BLaER1 (cell line): ENCODE results near the gene TSPAN7.

ENCODE experiments used
- H3K27ac ChIP-seq: shearing (Covaris generic); formaldehyde crosslinking; 2 replicates; pipeline ENCODE4 v1.8.1; 2022
- H3K27me3 ChIP-seq: shearing (Covaris generic); formaldehyde crosslinking; 2 replicates; pipeline ENCODE4 v1.8.1; 2022
- H3K36me3 ChIP-seq: shearing (Covaris generic); formaldehyde crosslinking; 2 replicates; pipeline ENCODE4 v1.8.1; 2022
- H3K4me1 ChIP-seq: shearing (Covaris generic); formaldehyde crosslinking; 2 replicates; pipeline ENCODE4 v1.8.1; 2022
- H3K4me2 ChIP-seq: shearing (Covaris generic); formaldehyde crosslinking; 2 replicates; pipeline ENCODE4 v1.8.1; 2022
- H3K4me3 ChIP-seq: shearing (Covaris generic); formaldehyde crosslinking; 2 replicates; pipeline ENCODE4 v1.8.1; 2022
- H3K9ac ChIP-seq: shearing (Covaris generic); formaldehyde crosslinking; 2 replicates; pipeline ENCODE4 v1.8.1; 2022
- H3K9me3 ChIP-seq: shearing (Covaris generic); formaldehyde crosslinking; 2 replicates; pipeline ENCODE4 v1.8.1; 2022
- H4K20me1 ChIP-seq: shearing (Covaris generic); formaldehyde crosslinking; 2 replicates; pipeline ENCODE4 v1.8.1; 2022
- Cebpa-rat ChIP-seq: shearing (Covaris generic); IDR thresholded peaks from 2 replicates; pipeline ENCODE4 v1.8.1; 2022

The TSPAN7 gene

DNA sequence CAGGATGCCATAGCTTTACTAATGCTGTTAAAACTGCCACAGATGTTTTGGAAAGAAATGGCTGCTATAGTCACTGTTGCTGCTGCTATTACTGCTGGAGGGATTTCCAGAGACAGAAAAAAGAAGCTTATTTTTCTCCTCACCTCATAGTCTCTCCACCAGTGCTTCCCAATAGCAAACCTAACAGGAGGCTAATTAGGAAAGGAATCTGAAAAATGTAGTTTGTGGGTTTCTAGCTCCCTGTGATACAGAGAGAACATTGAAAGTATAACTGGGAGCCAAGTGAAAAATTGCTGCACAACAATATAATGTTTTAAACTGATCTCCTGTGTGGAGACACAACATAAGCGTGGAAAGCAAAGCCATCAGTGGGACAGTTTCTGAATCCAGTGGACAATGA, 8.6 kb upstream of the TSPAN7 start:
- Histone ChIP-seq H3K4me1 (no peaks in the 10 kb centered on the region), H3K4me3 (no peak overlapping the region)
- no peak for TF ChIP-seq Cebpa-rat

DNA sequence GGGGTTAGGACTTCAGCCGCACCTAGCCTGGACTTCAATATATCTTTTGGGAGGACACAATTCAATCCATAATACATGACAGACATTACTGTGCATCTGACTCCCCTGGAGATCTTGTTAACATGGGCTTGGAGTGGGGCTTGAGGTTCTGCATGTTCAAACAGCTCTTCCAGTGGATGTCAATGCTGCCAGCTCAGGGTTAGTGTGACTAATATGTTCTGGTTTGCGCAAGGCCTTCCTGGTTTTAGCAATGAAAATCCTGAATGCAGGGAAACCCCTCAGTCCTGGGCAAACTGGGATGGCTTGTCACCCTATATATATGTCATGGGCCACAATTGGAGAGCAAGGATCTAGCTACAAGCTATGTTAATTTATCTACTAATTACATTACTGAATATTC, 2.7 kb upstream of the TSPAN7 start:
- TF ChIP-seq Cebpa-rat = no peak
- H3K27me3 ChIP-seq = no peaks in the 10 kb centered on the region; the same call in 1 of the 2 replicates

More for the DNA sequence above, 8.6 kb upstream of the TSPAN7 start:
- no peaks in the 10 kb centered on the region for H3K9me3 ChIP-seq
- H3K27ac ChIP-seq = no peak overlapping the region
- H3K4me2 ChIP-seq = no peak overlapping the region
- H3K27me3 ChIP-seq = no peaks in the 10 kb centered on the region
- no peak overlapping the region for H3K9ac ChIP-seq
- H3K36me3 ChIP-seq = no peaks in the 10 kb centered on the region
- H4K20me1 ChIP-seq = no peaks in the 10 kb centered on the region

DNA sequence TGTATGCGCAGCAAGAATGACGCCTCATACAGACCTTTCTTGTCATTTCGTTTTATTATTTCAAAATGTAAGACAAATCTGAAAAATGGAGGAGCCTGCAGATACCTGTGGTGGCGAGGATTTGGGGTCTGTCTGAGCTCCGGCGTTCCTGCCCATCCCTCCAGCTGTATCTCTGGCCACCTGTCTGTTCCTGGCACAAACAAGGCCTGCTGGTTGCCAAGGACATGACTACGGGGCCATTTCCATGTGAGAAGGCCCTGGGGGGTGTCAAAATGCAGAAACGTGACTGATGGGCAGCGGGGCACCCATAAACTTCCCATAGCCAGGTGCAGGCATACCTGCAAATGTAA, 591 bp upstream of the TSPAN7 start:
- H3K27ac ChIP-seq = no peak overlapping the region
- H3K4me1 ChIP-seq = peaks cover 7% of the 10 kb centered on the region; the same call in 1 of the 2 replicates
- H3K4me2 ChIP-seq = peak overlapping the region; percentile 87
- no peaks in the 10 kb centered on the region for H4K20me1 ChIP-seq
- H3K27me3 ChIP-seq = no peaks in the 10 kb centered on the region; the same call in 1 of the 2 replicates
- H3K9me3 ChIP-seq = no peaks in the 10 kb centered on the region
- TF ChIP-seq Cebpa-rat = no peak
- H3K36me3 ChIP-seq = no peaks in the 10 kb centered on the region
- H3K9ac ChIP-seq = peak overlapping the region; percentile 34; the same call in 1 of the 2 replicates
- H3K4me3 ChIP-seq = peak overlapping the region; percentile 65

More for the DNA sequence above, 2.7 kb upstream of the TSPAN7 start:
- no peak overlapping the region for H3K4me2 ChIP-seq
- H4K20me1 ChIP-seq = no peaks in the 10 kb centered on the region
- H3K9me3 ChIP-seq = no peaks in the 10 kb centered on the region
- H3K9ac ChIP-seq = no peak overlapping the region
- H3K4me3 ChIP-seq = no peak overlapping the region
- no peaks in the 10 kb centered on the region for H3K36me3 ChIP-seq
- H3K27ac ChIP-seq = no peak overlapping the region
- H3K4me1 ChIP-seq = peaks cover 7% of the 10 kb centered on the region; the same call in 1 of the 2 replicates

DNA sequence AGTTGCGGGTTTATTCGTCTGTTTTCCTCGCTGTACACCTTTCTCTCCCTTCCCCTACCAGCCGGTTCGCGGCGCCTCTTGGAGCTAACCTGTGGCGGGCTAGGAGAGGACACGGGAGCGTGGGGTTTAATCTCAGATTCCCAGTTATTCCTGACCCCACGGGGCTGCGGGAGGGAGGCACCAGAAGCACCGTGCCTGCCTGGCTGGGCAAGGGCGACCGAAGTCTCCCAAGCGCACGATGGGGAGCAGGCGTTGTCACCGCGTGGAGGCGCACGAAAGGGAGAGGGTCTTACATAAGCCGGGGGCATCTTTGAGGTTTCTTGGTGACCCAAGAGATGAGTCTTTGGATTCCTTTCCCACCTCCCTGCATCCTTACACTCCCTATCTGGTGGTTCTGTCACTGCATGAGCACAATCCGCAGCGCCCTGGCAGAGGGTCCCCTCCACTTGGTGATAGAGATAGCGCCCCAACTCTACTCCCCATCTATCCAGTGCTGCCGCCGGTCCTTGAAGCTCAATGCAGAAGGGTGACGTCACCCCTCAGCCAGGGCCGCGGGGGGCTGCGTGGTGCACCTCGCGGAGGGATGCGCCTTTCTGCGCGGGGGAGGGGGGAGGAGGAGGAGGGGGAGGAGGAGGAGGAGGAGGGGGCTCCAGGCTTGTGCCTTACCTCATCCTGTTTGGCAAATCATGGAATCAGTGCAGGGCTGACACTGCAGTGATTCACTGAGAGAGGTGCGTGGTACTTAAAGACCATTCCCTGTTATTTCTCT, 793 bp downstream of the TSPAN7 start:
- Histone ChIP-seq H4K20me1 (no peaks in the 10 kb centered on the region), H3K4me2 (peak overlapping the region; percentile 68), H3K27ac (no peak overlapping the region), H3K9me3 (no peaks in the 10 kb centered on the region), H3K36me3 (no peaks in the 10 kb centered on the region), H3K4me3 (peak overlapping the region; percentile 63), H3K9ac (no peak overlapping the region), H3K27me3 (no peaks in the 10 kb centered on the region; the same call in 1 of the 2 replicates), H3K4me1 (peaks cover 7% of the 10 kb centered on the region; the same call in 1 of the 2 replicates)
- no peak for TF ChIP-seq Cebpa-rat

DNA sequence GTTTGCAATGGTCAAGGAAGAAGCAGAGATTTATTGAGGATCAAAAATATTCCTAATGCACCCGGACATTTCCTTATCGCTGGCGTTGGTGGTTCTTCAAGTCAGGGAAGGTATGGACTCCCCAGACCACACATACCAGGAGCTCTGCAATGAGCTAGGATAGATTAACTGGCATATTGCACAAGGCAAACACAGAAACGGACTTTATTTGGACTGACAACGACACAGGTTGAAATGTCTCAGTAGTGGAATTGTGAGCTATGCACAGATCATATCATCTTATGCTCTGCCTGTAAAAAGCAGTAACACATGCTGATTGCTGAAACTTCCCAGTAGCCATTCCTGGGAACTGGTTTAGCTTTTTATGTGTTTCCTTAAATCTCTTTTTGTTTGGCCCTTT, 1.7 kb downstream of the TSPAN7 start:
- Histone ChIP-seq H3K27me3 (no peaks in the 10 kb centered on the region; the same call in 1 of the 2 replicates), H3K4me1 (peaks cover 7% of the 10 kb centered on the region; the same call in 1 of the 2 replicates), H3K9ac (no peak overlapping the region), H3K4me3 (no peak overlapping the region), H3K27ac (no peak overlapping the region), H3K4me2 (no peak overlapping the region), H3K36me3 (no peaks in the 10 kb centered on the region), H4K20me1 (no peaks in the 10 kb centered on the region), H3K9me3 (no peaks in the 10 kb centered on the region)
- TF ChIP-seq Cebpa-rat = no peak

DNA sequence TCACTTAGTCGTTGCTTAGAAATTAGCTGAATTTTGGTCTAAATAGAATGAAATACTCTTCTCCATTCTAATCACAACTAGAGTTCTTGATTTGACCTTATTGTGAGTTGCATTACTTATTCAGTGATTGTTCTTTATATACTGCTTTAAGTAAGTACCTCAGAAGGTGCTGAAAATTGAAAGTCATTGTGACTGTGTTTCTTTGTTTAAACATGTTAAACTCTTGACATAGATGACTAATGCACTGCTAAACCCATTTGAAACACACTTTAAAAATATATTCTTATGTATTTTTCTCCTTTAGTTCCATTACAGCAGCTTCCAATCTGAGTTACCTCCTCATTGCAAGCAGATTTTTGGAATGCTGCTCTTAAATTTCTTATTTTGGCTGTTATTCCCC, 9.1 kb downstream of the TSPAN7 start:
- Histone ChIP-seq H3K4me3 (no peak overlapping the region), H4K20me1 (no peaks in the 10 kb centered on the region)
- TF ChIP-seq Cebpa-rat = no peak

DNA sequence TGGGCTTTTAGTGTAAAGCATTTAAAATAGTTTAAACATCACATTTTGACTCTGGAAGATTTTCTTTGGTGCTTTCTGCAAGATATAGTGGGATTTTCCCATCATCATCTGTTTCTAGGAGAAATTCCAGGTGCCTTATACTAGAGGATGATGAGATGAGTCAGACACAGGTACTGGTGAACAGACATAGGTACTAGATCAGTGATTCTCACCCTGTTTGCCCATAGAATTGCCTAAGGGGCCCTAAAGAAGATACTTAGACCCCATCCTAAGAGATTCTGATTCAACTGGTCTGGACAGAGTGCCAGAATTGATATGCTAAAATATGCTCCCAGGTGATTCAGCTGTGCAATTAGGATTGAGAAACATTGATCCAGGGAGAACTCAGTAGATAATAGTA, 9.7 kb downstream of the TSPAN7 start:
- no peak for TF ChIP-seq Cebpa-rat

More for the DNA sequence above, 9.1 kb downstream of the TSPAN7 start:
- Histone ChIP-seq H3K9me3 (no peaks in the 10 kb centered on the region), H3K27me3 (no peaks in the 10 kb centered on the region), H3K36me3 (no peaks in the 10 kb centered on the region), H3K4me2 (no peak overlapping the region), H3K27ac (no peak overlapping the region), H3K9ac (no peak overlapping the region), H3K4me1 (no peaks in the 10 kb centered on the region)

DNA sequence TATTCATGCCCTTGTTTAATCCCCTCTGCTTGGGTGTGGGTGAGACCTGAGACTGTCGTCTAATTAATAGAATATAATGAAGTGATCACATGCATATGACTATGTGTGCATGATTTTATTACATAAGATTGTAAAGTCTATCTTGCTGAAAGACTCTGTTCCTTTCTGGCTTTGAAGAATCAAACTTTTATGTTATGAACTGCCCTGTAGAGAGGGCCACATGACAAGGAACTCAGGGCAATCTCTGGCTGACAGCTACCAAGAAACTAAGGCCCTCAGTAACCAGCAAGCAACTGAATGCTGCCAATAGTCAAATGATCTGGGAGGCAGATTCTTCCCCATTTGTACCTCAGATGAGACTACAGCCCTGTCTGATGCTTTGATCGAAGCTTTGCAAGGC, 13.5 kb downstream of the TSPAN7 start:
- Histone ChIP-seq H3K36me3 (no peaks in the 10 kb centered on the region), H3K4me3 (no peak overlapping the region), H3K27ac (no peak overlapping the region), H3K27me3 (no peaks in the 10 kb centered on the region), H3K4me2 (no peak overlapping the region), H3K4me1 (no peaks in the 10 kb centered on the region), H3K9me3 (no peaks in the 10 kb centered on the region), H4K20me1 (no peaks in the 10 kb centered on the region), H3K9ac (no peak overlapping the region)
- no peak for TF ChIP-seq Cebpa-rat

More for the DNA sequence above, 9.7 kb downstream of the TSPAN7 start:
- no peaks in the 10 kb centered on the region for H3K36me3 ChIP-seq
- H3K4me1 ChIP-seq = no peaks in the 10 kb centered on the region
- H3K9me3 ChIP-seq = no peaks in the 10 kb centered on the region
- no peak overlapping the region for H3K4me3 ChIP-seq
- no peak overlapping the region for H3K9ac ChIP-seq
- no peak overlapping the region for H3K27ac ChIP-seq
- no peaks in the 10 kb centered on the region for H4K20me1 ChIP-seq
- no peak overlapping the region for H3K4me2 ChIP-seq
- no peaks in the 10 kb centered on the region for H3K27me3 ChIP-seq

DNA sequence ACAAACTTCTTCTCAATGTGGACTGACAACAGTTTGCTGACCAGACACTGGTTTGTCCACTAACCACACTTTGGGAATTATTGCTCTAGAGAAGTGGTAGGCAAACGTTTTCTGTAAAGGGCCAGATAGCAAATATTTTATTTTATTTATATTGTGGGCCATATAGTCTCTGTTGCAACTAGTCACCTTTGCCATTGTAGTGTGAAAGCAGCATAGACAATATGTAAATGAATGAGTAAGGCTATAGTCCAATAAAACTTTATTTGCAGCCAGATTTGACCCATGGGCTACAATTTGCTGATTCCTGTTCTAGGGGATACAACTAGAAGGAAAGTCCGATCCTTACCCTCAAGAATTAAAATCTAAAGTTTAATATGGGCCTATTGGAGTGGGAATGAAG, 14.5 kb downstream of the TSPAN7 start:
- H3K4me2 ChIP-seq = no peak overlapping the region

DNA sequence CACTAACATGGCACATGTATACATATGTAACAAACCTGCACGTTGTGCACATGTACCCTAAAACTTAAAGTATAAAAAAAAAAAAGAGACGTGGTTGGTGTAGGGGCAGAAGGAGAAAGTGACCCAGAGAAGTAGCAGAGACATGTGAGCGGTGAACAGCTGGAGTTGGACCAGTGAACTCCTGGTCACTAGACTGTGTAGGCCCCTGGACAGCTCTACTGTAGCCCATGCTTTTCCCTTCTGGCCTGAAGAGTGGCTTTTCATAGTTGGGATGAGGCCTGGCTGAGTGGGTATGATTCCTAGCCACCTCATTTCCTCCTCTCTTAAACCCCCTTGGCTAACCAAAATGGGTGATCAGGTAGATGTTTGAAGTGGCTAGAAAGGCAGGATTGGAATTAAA, 16.4 kb downstream of the TSPAN7 start:
- no peaks in the 10 kb centered on the region for H3K4me1 ChIP-seq
- H4K20me1 ChIP-seq = no peaks in the 10 kb centered on the region
- no peak for TF ChIP-seq Cebpa-rat
- H3K4me3 ChIP-seq = no peak overlapping the region
- no peak overlapping the region for H3K4me2 ChIP-seq
- H3K27ac ChIP-seq = no peak overlapping the region
- no peaks in the 10 kb centered on the region for H3K36me3 ChIP-seq
- no peaks in the 10 kb centered on the region for H3K27me3 ChIP-seq
- H3K9me3 ChIP-seq = no peaks in the 10 kb centered on the region
- no peak overlapping the region for H3K9ac ChIP-seq

More for the DNA sequence above, 14.5 kb downstream of the TSPAN7 start:
- Histone ChIP-seq H3K27ac (no peak overlapping the region), H3K4me1 (no peaks in the 10 kb centered on the region), H3K9me3 (no peaks in the 10 kb centered on the region), H4K20me1 (no peaks in the 10 kb centered on the region), H3K36me3 (no peaks in the 10 kb centered on the region), H3K4me3 (no peak overlapping the region), H3K9ac (no peak overlapping the region), H3K27me3 (no peaks in the 10 kb centered on the region)
- no peak for TF ChIP-seq Cebpa-rat
